ENCODE results near the gene ITPK1.

ITPK1 gene

DNA sequence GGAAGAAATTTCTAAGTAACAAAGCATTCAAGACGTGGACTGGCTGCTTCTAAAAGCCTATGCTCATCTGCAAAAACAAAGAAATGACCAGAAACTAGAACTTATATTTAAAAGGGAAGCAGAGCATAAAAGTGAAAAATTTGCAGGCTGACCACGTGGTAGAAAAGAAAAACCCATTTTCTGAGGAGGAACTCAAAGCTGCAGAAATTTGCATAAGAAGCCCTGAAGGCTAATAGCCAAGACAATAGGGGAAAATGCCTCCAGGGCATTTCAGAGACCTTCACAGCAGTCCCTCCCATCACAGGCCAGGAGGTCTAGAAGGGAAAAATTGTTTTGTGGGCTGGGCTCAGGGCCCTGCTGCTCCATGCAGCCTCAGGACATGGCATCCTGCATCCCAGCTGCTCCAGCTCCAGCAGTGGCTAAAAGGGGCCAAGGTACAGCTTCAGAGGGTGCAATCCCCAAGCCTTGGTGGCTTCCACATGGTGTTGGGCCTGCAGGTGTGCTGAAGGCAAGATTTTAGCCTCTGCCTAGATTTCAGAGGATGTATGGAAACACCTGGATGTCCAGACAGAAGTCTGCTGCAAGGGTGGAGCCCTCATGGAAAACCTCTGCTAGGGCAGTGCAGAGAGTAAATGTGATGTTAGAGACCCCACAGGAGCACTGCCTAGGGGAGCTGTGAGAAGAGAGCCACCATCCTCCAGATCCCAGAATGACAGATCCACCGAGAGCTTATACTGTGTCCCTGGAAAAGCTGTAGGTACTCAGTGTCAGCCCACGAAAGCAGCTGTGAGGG is 137.3 kb downstream of the ITPK1 start:
- TF ChIP-seq CTCF (IDR thresholded peaks at IDR 0.05; ENCODE audit: low read length, missing control alignments), result no peak
- DNase-seq (ENCODE audit: low read depth), result no peak
- no peak overlapping the region for H3K4me3 ChIP-seq (replicated peaks; ENCODE audit: low read depth, low read length)

DNA sequence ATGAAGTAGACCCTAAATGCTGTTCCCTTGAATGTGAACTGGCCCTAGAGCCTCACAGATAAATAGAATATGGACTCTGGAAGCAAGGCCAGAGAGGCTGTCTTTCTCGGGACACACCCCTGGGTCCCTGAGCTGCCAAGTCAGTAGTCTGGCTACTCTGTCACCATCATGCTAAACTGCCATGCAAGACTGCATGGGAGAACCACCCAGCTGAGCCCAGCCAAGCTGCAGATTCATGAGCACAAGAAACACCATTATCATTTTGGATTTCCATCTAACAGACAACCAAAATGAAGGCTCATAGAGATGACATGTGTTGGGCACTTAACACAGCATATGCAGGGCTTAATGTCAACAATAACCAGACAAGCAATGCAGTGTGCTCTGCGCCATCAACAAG is 139.5 kb downstream of the ITPK1 start:
- H3K4me3 ChIP-seq (replicated peaks; ENCODE audit: low read depth, low read length), result no peak overlapping the region
- no peak for DNase-seq (ENCODE audit: low read depth)
- no peak for TF ChIP-seq CTCF (IDR thresholded peaks at IDR 0.05; ENCODE audit: low read length, missing control alignments)

DNA sequence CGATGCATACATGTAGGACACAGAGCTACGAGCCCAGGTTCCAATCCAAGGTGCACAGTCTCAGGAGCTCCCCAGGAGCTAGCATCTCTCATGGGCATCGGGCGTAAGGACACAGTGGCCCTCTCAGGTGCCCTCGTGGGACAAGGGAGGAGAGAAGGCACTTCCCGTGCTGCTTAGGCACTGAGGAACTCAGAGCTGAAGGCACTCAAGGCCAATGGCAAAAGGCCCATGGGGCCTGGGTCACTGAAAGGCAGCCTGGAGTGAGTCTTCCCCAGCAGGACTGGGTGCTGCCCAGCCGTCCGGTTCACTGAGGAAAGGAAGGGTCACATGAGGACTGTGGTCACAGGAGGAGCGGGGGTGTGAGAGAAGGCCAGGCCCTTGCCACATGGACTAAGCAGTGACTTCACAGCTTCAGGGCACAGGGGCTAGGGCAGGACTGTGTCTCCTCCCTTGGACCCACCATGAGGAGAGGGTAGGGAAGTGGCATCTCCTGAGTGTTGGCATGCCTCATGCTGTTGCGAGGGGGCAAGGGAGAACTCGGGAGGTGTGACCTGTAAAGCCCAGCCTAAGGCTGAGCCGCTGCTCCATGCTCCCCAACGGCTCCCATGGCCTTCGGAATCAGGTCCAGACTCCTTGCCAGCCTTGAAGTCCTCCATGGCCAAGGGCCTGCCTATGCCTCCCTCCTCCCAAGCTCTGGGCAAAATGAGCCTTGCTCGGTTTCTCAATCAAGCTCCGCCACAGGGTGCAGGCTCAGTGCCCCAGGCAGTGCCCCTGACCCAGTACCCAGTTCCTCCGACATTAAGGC is 141.0 kb downstream of the ITPK1 start:
- DNase-seq (ENCODE audit: low read depth), result no peak
- TF ChIP-seq CTCF (IDR thresholded peaks at IDR 0.05; ENCODE audit: low read length, missing control alignments), result no peak
- H3K4me3 ChIP-seq (replicated peaks; ENCODE audit: low read depth, low read length), result no peak overlapping the region

- TF ChIP-seq CTCF (IDR thresholded peaks at IDR 0.05; ENCODE audit: low read length, missing control alignments), result no peak
- no peak for DNase-seq (ENCODE audit: low read depth)
- H3K4me3 ChIP-seq (replicated peaks; ENCODE audit: low read depth, low read length), result no peak overlapping the region
These were observed 141.8 kb downstream of the ITPK1 start for GRCh38 chr14:92973798-92974372.

DNA sequence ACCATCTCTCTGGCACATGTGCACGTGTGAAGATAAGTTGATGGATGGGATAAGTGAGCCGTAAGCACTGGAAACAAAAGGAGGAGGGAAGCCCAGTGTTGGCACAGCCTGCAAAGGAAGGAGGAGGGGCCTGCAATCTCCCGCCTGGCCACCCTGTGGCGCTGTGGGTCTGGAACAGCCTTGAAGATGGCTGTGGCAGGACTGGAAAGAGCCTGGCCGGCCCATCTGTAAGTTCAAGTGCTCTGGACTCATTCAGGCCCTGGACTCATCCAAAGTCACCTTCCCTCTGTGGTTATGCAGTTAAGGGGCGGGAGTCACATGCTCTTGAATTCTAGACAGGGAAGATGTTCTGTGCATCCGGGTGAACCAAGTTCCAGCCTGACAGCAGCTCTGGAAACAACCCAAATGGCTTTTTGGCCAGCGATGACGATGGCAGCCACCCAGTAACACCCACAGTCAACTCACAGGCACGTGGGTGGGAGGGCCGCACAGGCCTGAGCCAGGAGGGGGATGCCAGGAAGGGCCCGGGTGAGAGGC is 142.4 kb downstream of the ITPK1 start:
- TF ChIP-seq CTCF (IDR thresholded peaks at IDR 0.05; ENCODE audit: low read length, missing control alignments), result peak; percentile 82
- no peak overlapping the region for H3K4me3 ChIP-seq (replicated peaks; ENCODE audit: low read depth, low read length)
- peak; percentile 72 for DNase-seq (ENCODE audit: low read depth)

GRCh38 chr14:92971601-92972180 is 144.0 kb downstream of the ITPK1 start:
- no peak overlapping the region for H3K4me3 ChIP-seq (replicated peaks; ENCODE audit: low read depth, low read length)
- no peak for TF ChIP-seq CTCF (IDR thresholded peaks at IDR 0.05; ENCODE audit: low read length, missing control alignments)
- DNase-seq (ENCODE audit: low read depth), result no peak

Measured in fibroblast of pulmonary artery (primary cell).